K562 (cell line): ENCODE results near the gene HEXIM1. TPM values are rescaled to one million over a fixed set of nuclear protein-coding genes. Genes with fewer than 3 reads are reported as not detected.

Experiments used
- ATAC-seq: fragments of 200-7000 bp; cut with Tn5 transposase; 3 replicates; pipeline ENCODE4 v1.9.1; 2020; ENCODE audit warnings: moderate library complexity
- BruUV-seq: library from RNA; stranded (reverse); fragments of 400-500 nt; replicated peaks from 2 replicates; lab custom pipeline; 2021; lab: Mats Ljungman, UMichigan
- CTCF ChIA-PET: fragments of 300-600 bp; formaldehyde crosslinking; extraction: SDS; loops from one replicate; lab custom pipeline; 2021; ENCODE audit warnings: low intra/inter-chr PET ratio; lab: Yijun Ruan, JAX
- POLR2A ChIA-PET: fragments of 300-600, 350-650 bp; sonication (Branson Sonifier 250); formaldehyde crosslinking; extraction: SDS; loops from one replicate; lab custom pipeline; 2021; ENCODE audit warnings: antibody characterized with exemption, inconsistent platforms; lab: Yijun Ruan, JAX
- DNase-seq, 4 experiments: peaks; one replicate each; pipeline versions ENCODE4 v3.0.0 to v3.0.0-alpha.2; 2011 to 2018; ENCODE audit warnings: low spot score in 3 of 4, mixed read lengths in 3 of 4; ENCODE audit errors: extremely low read depth in 1 of 4
- FAIRE-seq: peaks from 2 replicates; lab custom pipeline; 2011; peaks lifted over from hg19 to GRCh38; lab: Jason Lieb, UNC
- H2AFZ ChIP-seq: 2 replicates; pipeline ENCODE4 v1.6.0; 2011; ENCODE audit warnings: low read depth, low read length, control low read depth, inconsistent platforms
- H3K27ac ChIP-seq: fragments of 200-600 bp; 3 replicates; pipeline ENCODE4 v1.8.0; 2011; ENCODE audit warnings: low read depth, mild to moderate bottlenecking, control low read depth, inconsistent platforms, low read length, moderate library complexity, mixed read lengths; ENCODE audit errors: extremely low read depth
- H3K27me3 ChIP-seq, 2 experiments: fragments of 300-600 bp in 1 of 2; 2 replicates in 1 of 2; 3 replicates in 1 of 2; pipeline versions ENCODE4 v1.6.0 to v1.8.0; 2011; ENCODE audit warnings: inconsistent platforms in 2 of 2, low read length in 2 of 2, mild to moderate bottlenecking in 1 of 2, mixed read lengths in 1 of 2, moderate library complexity in 1 of 2; ENCODE audit not compliant: control insufficient read depth in 2 of 2, insufficient read depth in 2 of 2
- H3K36me3 ChIP-seq: fragments of 300-600 bp; 3 replicates; pipeline ENCODE4 v1.8.0; 2011; ENCODE audit warnings: mild to moderate bottlenecking, low read length, inconsistent platforms; ENCODE audit not compliant: control insufficient read depth, insufficient read depth
- H3K4me1 ChIP-seq, 2 experiments: fragments of 200-600 bp in 1 of 2; replicated peaks in 1 of 2; 2 replicates in 1 of 2; 3 replicates in 1 of 2; pipeline versions ENCODE4 v1.5.1 to v1.8.0; 2011; ENCODE audit warnings: inconsistent platforms in 2 of 2, low read length in 2 of 2, mild to moderate bottlenecking in 1 of 2, mixed read lengths in 1 of 2, moderate library complexity in 1 of 2; ENCODE audit not compliant: control insufficient read depth in 2 of 2, insufficient read depth in 2 of 2
- H3K4me2 ChIP-seq: 2 replicates; pipeline ENCODE4 v1.6.1; 2011; ENCODE audit warnings: low read length, control low read depth, inconsistent platforms, mixed read lengths; ENCODE audit not compliant: insufficient read depth
- H3K4me3 ChIP-seq: fragments of 200-600 bp; sonication (generic), shearing (Covaris generic); 2 replicates; pipeline ENCODE4 v1.5.1; 2016; ENCODE audit warnings: control low read depth, inconsistent platforms
- H3K79me2 ChIP-seq: fragments of 200-600 bp; 3 replicates; pipeline ENCODE4 v1.8.0; 2011; ENCODE audit warnings: low read length, inconsistent platforms; ENCODE audit not compliant: control insufficient read depth, insufficient read depth
- H3K9ac ChIP-seq, 2 experiments: 2 replicates each; pipeline versions ENCODE4 v1.6.0 to v1.6.1; 2011; ENCODE audit warnings: low read depth in 2 of 2, low read length in 2 of 2, control low read depth in 1 of 2, inconsistent platforms in 1 of 2, mild to moderate bottlenecking in 1 of 2, mixed read lengths in 1 of 2; ENCODE audit not compliant: insufficient read depth in 1 of 2
- H3K9me1 ChIP-seq: one replicate; pipeline ENCODE4 v1.6.0; 2011; ENCODE audit warnings: inconsistent platforms, mild to moderate bottlenecking, low read length, moderate library complexity; ENCODE audit not compliant: control insufficient read depth, insufficient read depth
- H3K9me3 ChIP-seq: replicated peaks from 2 replicates; pipeline ENCODE4 v1.5.1; 2011; ENCODE audit warnings: low read depth, low read length, inconsistent platforms; ENCODE audit not compliant: control insufficient read depth, insufficient read depth
- H4K20me1 ChIP-seq: replicated peaks from 2 replicates; pipeline ENCODE4 v1.6.1; 2011; ENCODE audit warnings: low read length, inconsistent platforms, mixed read lengths; ENCODE audit not compliant: control insufficient read depth, insufficient read depth
- DPF2 ChIP-seq: fragments of 450-650 bp; IDR thresholded peaks from 2 replicates; pipeline ENCODE4 v1.6.1; 2016
- EHMT2 ChIP-seq: fragments of 450-650 bp; IDR thresholded peaks from 2 replicates; pipeline ENCODE4 v1.6.1; 2018; ENCODE audit warnings: antibody characterized with exemption
- KDM5B ChIP-seq: fragments of 200-600 bp; sonication (generic); IDR thresholded peaks from 2 replicates; pipeline ENCODE4 v1.6.1; 2012; ENCODE audit warnings: low read depth, mild to moderate bottlenecking, moderate library complexity, low read length, control low read depth, inconsistent platforms; ENCODE audit not compliant: insufficient replicate concordance
- MTA3 ChIP-seq: fragments of 450-650 bp; formaldehyde crosslinking; IDR thresholded peaks from 2 replicates; pipeline ENCODE4 v1.6.1; 2017; ENCODE audit warnings: mild to moderate bottlenecking, borderline replicate concordance
- PRMT5 ChIP-seq: sonication (generic); formaldehyde crosslinking; IDR thresholded peaks from 2 replicates; pipeline ENCODE4 v1.5.0; 2020; ENCODE audit warnings: missing genetic modification reagents
- PTTG1 ChIP-seq: fragments of 450-650 bp; IDR thresholded peaks from 2 replicates; pipeline ENCODE4 v1.6.1; 2016; ENCODE audit warnings: low read depth, mild to moderate bottlenecking, missing genetic modification characterization, missing compliant biosample characterization
- SAFB2 ChIP-seq: fragments of 200-400 bp; formaldehyde crosslinking; IDR thresholded peaks from 2 replicates; pipeline ENCODE4 v1.6.1; 2018; ENCODE audit warnings: borderline replicate concordance, low read length, low read depth, moderate library complexity; ENCODE audit not compliant: severe bottlenecking
- TCF15 ChIP-seq: fragments of 250-450 bp; sonication (Bioruptor Pico); IDR thresholded peaks from 2 replicates; pipeline ENCODE4 v1.8.0; 2022; ENCODE audit warnings: moderate library complexity, mild to moderate bottlenecking, inconsistent platforms
- U2AF1 ChIP-seq: fragments of 200-400 bp; formaldehyde crosslinking; optimal IDR thresholded peaks from 2 replicates; pipeline ENCODE3; 2017; ENCODE audit warnings: mild to moderate bottlenecking, low read depth, low read length, moderate library complexity
- ZBTB33 ChIP-seq: sonication (generic); formaldehyde crosslinking; IDR thresholded peaks from 2 replicates; pipeline ENCODE4 v1.8.1; 2023; ENCODE audit warnings: mild to moderate bottlenecking, missing genetic modification reagents
- ZFX ChIP-seq: sonication (generic); formaldehyde crosslinking; IDR thresholded peaks from 2 replicates; pipeline ENCODE4 v1.8.0; 2022; ENCODE audit warnings: mild to moderate bottlenecking, missing genetic modification reagents, moderate library complexity
- ZMIZ1 ChIP-seq, 2 experiments: fragments of 150-350 bp in 1 of 2; IDR thresholded peaks; 2 replicates each; pipeline ENCODE4 v1.6.1; 2012 to 2016; ENCODE audit warnings: low read depth in 2 of 2, low read length in 2 of 2, mild to moderate bottlenecking in 1 of 2, moderate library complexity in 1 of 2
- WGBS: fragments of 100-300 bp; shearing (Covaris generic); methylation state at CpG from one replicate; pipeline ENCODE4 v1.1.6; 2016; ENCODE audit warnings: low coverage, mixed read lengths; ENCODE audit not compliant: insufficient coverage; ENCODE audit errors: missing lambda C conversion rate; 5-methylcytosine and 5-hydroxymethylcytosine counted together
- in situ Hi-C: fragments of 300-500 bp; cut with MboI; formaldehyde crosslinking; loops from 4 replicates; pipeline ENCODE4 v1.15.0; 2018; ENCODE audit warnings: inconsistent platforms, mixed read lengths
- intact Hi-C: fragments of 100-400 bp; cut with micrococcal nuclease; formaldehyde crosslinking; loops from 2 replicates; pipeline ENCODE4 v1.14.2; 2022
- polyA plus RNA-seq, 8 experiments: library from polyadenylated mRNA; depleted of rRNA in 4 of 8; stranded (reverse) in 5 of 8; unstranded in 3 of 8; fragments of >200 nt; fragmentation: Nextera tagmentation in 2 of 8; fragmentation: Illumina TruSeq in 1 of 8; extraction: Ambion mirVana in 2 of 8; extraction: Trizol in 1 of 8; gene quantifications; 2 replicates each; pipeline versions ENCODE4 v1.2.1 to v1.2.3, GENCODE V29; 2011 to 2014; ENCODE audit warnings: inconsistent platforms in 1 of 8, missing spikeins in 1 of 8
- total RNA-seq, 7 experiments: library from RNA; depleted of rRNA in 6 of 7; stranded (reverse); fragments of >200 nt in 6 of 7; fragmentation: Illumina TruSeq in 2 of 7; extraction: Trizol in 2 of 7; gene quantifications; 2 replicates each; pipeline versions ENCODE4 v1.2.1 to v1.2.3, GENCODE V29; 2011 to 2021; ENCODE audit warnings: low replicate concordance in 1 of 7

HEXIM1 gene
- total and polyA plus RNA-seq, 9 of the 15 experiments (the other 6 are each of a cell fraction or from before 2014, with no cell fraction given) = 1.4 to 28.3 (median 9.1) TPM

- H3K27ac ChIP-seq = peak overlapping the region; percentile 57; the same call in 2 of the 3 replicates
- H3K9ac ChIP-seq = peak overlapping the region; percentile 56 to 90; a peak in 3 of 4 replicates
- DNase-seq (peak; percentile 50 to 93 (median 86)), ATAC-seq (peak; percentile 79), FAIRE-seq (no peak)
- intact Hi-C loops (loop anchor here (2.0 to 5.0 kb wide), 2 partner anchors 212 to 356 kb away; no protein-coding TSS in a partner anchor), in situ Hi-C loops (no loop called here)
- peak overlapping the region; percentile 95 for H3K4me3 ChIP-seq
- no peaks in the 10 kb centered on the region for H3K36me3 ChIP-seq
- H3K9me3 ChIP-seq = no peaks in the 10 kb centered on the region; the same call in 1 of the 2 replicates
- peak overlapping the region; percentile 80 for H3K4me2 ChIP-seq
- 14% methylated on average over 49 of the region's 71 CpGs for WGBS
- H2AFZ ChIP-seq = peak overlapping the region; percentile 86
- no peaks in the 10 kb centered on the region for H3K9me1 ChIP-seq
- ChIA-PET CTCF (interaction anchor here (0.6 to 6.2 kb wide), 15 partner anchors 9 to 212 kb away, joined by 3 to 165 read pairs (median 4); partner anchors contain the start of gene HEXIM2), POLR2A (interaction anchor here (0.6 kb wide), 1 partner anchor 36 kb away, joined by 4 read pairs; no protein-coding TSS in a partner anchor)
- H3K79me2 ChIP-seq = peaks cover 7% of the 10 kb centered on the region; the same call in 1 of the 3 replicates
- H4K20me1 ChIP-seq = peaks cover 6% of the 10 kb centered on the region; the same call in 1 of the 2 replicates
- no TSS peak for BruUV-seq
- no peaks in the 10 kb centered on the region for H3K27me3 ChIP-seq
- H3K4me1 ChIP-seq = peaks cover 20 to 56% of the 10 kb centered on the region in 2 experiments
- TF ChIP-seq ZMIZ1 (IDR thresholded peaks at IDR 0.05; ENCODE audit: low read depth in 2 of 2, low read length in 2 of 2) (no peak), ZBTB33 (CRISPR knock-in tag) (peak; percentile 73), PTTG1 (tag) (no peak), MTA3 (0 out of 2 replicates have a peak, but pooled peaks have one; percentile 33), TCF15 (CRISPR knock-in tag) (no peak), DPF2 (peak; percentile 26; the same call in 1 of the 2 replicates), EHMT2 (no peak), PRMT5 (CRISPR knock-in tag) (no peak), KDM5B (peak; percentile 24), ZFX (CRISPR knock-in tag) (peak; percentile 82), SAFB2 (no peak), U2AF1 (peak; percentile 29)
These were observed 15.5 kb upstream of the HEXIM1 start for GRCh38 chr17:45132572-45133463.
